ENCODE data around the gene CMTM8.
A peak's percentile ranks its signal among the peaks of the same experiment; 100 is the strongest.
"Not testable (repeated sequence)": the region's sequence is repeated elsewhere in the genome, so short reads cannot be mapped to it uniquely, and the experiment has no call there.

CMTM8 gene, protein sequence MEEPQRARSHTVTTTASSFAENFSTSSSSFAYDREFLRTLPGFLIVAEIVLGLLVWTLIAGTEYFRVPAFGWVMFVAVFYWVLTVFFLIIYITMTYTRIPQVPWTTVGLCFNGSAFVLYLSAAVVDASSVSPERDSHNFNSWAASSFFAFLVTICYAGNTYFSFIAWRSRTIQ

DNA sequence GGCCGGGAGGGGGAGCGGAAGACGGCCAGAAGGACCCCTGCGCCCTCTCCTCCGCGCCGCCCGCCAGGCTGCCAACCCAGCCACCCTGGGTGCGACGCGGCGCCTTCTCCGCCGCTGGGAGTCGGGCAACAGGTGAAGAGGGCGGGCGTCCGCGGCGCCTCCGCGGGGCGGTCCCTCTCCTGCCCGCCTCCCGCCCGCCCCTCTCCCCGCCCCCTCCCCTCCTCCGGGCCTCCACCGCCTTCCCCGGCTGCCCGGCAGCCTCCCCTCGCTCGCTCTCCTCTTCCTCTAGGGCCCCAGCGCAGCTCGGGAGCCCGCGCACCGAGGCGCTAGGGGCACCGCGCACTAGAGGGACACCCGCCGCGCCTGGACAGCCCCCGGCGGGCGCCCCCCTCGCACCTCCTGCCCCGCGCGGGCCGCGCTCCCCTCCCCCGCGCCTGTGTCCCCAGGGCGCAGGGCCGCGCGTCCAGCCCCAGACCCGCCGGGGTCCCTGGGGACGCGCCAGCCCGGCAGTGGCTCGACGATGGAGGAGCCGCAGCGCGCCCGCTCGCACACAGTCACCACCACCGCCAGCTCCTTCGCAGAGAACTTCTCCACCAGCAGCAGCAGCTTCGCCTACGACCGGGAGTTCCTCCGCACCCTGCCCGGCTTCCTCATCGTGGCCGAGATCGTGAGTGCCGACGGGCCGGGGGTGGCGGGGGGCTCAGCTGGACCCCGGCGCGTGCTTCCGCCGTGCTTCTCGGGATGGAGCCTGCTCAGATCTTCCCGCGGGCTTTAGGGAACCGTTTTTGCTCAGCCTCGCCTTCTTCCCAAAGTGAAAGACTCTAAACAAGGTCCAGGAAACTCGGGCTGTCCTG, at the start of gene CMTM8:
TSS of gene CMTM8 (plus strand) at position 228 of the 854 bp plus-strand sequence. CDS start at position 521, 293 bp downstream.
- no peak for DNase-seq (ENCODE audit: low read depth)

DNA sequence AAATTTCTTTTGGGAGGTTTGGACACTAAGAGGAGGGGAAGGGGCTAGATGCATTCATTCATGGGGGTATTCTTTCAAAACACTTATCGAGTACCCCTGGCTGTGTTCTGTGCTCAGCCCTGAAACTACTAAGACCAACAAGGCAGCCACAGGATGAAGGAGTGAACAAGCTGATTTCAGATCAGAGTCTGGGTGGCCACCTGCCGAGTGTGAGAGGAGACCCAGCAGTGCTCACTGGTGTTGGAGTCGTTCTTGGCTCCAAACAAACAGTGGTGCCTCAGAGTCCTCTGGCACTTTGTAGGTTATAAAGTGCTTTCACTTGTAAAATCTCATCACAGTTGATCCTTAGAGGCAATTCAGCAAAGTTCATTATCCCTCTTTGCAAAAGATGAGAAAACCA, 48.8 kb upstream of the CMTM8 start:
- no peak for DNase-seq (ENCODE audit: low read depth)

DNA sequence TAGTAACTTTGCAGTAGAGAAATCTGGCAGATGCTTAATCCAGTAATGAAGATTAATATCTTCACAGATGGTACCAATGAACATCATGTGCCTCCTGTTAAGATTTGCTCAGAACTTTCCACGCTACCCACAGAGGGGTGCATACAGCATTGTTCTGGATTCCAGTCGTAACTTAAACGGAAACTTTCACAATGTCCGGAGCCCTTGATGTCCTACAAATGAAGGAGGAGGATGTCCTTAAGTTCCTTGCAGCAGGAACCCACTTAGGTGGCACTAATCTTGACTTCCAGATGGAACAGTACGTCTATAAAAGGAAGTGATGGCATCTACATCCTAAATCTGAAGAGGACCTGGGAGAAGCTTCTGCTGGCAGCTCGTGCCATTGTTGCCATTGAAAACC, 47.9 kb upstream of the CMTM8 start:
- DNase-seq (ENCODE audit: low read depth) = not testable (repeated sequence)

DNA sequence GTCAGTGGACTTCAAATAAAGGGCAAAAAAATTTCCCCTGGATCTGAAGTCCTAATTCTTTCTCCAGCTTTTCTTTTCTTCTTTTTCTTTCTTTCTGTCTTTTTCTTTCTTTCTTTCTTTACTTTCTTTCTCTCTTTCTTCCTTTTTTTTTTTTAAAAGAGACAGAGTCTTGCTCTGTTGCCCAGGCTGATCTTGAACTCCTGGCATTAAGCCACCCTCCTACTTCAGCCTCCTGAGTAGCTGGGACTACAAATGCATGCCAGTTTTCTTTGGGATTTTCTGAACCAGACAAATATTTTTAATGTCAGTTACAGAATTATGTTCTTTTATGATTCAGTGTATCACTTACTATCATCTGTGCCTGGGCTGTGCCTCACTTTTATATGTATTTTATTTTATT, 45.4 kb upstream of the CMTM8 start:
- no peak for DNase-seq (ENCODE audit: low read depth)

DNA sequence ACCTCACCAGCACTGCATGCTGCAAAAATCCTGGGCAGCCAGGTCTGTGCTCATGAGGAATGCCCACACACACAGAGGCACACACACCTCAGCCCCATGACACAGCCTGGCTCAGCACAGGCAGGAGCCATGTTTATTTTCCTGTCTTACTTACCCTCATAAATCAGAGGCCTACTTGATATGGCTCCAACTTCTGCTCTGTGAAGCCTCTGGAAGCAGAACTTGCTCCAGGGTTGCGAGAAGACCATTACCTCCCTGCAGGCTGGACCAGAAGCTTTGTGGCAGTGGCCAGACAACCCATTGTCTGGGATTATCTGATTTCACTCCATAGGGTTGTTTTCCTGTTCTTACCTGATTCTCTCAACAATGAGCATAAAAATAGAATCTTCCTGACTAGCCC, 43.8 kb upstream of the CMTM8 start:
- DNase-seq (ENCODE audit: low read depth) = no peak

DNA sequence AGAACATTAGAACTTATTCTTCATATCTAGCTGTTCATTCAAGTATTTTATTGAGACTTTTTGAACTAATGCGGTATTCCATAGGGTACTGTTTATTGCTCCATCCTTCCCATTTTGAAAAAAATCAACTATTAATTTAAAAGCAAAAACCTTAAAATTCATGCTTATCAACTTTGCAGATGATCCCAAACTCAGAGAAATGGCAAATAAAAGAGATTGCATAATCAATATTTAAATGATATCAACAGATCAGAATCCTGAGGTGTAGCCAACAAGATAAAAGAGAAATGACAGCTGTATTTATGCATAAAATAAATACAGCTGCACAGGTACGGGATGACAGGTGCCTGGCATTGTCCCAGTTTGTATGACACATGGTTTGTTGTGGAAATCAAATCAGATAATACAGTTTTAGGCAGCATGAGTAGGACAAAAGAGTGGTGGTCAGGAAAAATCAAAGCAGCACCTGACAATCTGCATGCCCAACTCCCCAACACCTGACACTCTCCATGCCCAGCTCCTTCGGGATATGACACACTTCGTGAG, 42.4 kb upstream of the CMTM8 start:
- no peak for DNase-seq (ENCODE audit: low read depth)

DNA sequence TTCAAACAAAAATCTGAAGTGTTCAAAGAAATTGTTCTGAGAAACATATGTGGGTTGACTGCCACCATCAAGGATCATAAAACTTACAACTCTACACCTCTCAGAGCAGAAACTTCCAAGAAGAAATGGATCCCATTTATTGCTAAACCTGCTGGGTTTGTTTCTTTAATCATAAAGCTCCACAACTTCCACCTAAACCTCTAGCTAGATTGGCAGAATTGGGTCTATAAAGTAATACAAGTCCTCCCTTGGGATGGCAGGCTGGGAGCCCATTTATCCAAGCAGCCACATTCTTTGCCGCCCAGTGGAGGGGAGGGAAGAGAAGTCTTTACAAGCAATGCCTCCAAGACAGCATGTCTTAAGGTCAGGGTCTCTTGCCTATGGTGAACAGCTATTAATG, 40.5 kb upstream of the CMTM8 start:
- DNase-seq (ENCODE audit: low read depth) = no peak

DNA sequence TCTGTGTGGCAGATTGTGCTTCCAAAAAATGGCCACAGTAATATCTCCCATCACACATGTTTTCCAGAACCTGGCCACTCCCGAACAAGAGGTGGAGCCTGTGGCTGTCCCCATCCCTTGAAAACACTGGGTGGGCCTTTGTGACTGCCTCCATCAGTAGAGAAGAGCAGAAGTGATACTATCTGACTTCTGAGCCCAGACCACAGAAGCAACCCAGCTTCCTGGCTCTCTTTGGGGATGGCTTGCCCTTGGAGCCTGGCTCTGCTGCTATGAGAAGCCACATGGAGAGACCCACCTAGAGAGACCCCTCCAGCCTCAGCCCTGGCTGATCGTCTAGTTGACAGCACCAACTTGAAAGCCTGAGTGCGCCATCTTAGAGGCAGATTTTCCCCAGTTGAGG, 39.8 kb upstream of the CMTM8 start:
- no peak for DNase-seq (ENCODE audit: low read depth)

DNA sequence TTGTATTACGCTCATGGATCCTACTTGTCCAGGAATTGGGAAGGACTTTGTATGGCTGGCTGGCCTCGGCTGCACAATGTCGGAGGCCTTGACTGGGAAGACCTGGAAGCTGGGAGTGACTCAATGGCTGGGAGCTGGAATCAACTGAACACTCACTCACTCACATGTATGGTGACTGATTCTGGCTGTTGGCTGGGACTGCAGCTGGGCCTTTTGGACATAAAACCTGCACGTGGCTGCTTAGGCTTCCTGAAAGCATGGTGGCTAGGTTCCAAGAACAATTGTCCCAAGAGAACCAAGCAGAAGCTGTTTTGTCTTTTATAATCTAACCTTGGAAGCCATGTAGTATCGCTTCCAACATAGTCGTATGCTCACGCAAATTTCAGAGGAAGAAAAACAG, 38.0 kb upstream of the CMTM8 start:
- no peak for DNase-seq (ENCODE audit: low read depth)

DNA sequence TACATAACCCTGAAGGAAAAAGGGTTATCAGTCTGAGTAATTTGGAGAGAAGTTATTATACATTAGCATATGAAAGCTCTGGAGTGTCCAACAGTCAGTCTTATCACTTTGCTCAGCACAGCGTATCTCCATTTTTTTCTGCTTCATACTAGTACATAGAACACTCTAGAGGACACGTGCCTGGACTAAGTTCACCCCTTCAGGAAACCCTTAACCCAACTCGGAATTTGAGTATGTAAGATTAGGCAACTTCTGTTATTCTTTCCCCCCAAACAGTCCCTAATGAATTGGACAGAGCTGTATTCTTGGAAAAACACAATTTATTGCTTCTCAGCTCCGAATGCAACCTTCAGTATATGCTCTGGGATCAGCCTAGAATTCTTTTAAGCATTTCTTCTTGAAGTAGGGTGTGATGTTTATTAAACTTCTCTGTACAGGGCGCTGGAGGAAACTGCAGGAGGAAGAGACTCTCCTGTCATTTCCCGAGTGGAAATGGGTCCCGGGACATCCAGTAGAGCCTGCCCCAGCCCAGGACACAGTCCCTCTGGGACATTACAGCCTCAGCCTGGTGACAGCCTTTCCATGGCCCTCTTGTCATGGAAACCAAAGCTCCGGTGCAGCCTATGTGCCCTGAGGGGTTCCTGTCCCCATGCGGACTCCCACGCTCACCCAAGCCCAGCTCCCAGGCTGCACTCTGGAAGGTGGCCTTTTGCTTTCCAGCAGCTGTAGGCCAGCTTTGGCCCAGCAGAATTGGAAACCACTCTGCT, 37.3 kb upstream of the CMTM8 start:
- no peak for DNase-seq (ENCODE audit: low read depth)

DNA sequence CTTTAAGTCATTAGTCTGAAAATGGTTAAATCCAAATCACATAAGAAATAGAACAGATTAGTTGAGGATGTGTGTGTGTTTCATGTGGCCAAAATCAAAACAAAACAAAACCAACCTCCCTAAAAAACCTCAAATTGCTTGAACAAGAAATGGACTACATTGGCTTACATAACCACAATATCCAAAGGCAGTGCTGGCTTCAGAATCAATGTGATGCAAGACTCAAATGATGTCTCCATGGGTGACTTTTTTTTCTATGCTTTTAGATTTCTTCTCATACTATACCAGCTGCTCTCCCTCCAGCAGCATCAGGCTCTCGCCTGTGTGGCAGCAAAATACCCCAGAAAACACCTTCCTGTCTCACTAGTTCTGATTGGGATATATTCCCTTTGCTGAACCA, 36.0 kb upstream of the CMTM8 start:
- no peak for DNase-seq (ENCODE audit: low read depth)

DNA sequence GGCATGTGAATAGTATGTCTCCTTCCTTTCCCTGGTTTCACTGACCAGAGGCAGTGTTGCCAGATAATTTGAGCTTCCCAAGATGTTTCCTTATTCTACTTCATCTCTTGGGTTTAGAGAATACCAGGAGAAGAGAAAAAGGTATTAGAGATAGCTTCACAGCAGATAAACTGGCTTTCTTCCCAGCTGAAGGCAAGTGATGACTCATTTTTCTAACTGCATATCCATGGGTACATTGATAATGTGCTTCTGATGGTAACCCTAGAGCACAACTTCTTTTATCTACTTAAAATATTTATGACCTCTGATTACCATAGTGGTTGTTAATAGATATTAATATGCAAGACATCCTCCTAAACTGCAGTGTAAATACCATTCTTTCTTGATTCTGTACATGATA, 34.6 kb upstream of the CMTM8 start:
- DNase-seq (ENCODE audit: low read depth) = no peak

DNA sequence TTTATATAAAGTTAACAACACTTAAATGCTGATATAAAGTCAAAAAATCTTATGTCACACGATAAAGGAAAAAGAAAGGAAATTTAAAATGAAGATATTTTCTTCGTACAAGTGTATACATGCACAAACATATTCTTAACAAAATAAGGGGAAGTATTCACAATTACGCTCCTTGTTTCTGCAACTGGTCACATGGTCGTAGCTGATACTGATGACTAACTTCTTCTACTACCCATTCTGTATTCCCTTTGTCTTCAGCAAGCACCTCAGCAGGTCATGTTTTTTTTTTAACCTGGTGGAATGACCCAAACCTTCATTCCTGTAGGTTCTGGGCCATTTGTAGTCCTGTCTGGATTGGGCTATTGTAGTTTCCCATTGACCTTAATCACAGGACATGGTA, 30.0 kb upstream of the CMTM8 start:
- DNase-seq (ENCODE audit: low read depth) = no peak

DNA sequence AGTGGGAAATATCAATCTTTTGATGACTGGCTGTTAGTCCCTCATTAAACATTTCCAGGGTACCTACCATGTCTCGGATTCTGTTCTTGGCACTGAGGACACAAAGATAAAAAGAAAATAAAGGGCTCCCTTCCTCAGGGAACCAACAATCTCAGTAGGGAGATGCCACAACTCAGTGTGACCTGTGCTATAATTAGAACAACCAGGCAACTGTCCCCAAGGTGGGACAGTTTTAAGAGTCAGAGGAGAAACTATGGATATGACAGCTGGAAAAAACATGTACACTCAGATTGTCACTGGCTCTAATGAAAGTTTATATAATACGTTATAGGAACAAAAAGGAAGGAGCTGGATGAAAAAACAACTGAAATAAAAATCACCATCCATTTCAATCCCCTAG, 23.3 kb upstream of the CMTM8 start:
- DNase-seq (ENCODE audit: low read depth) = no peak

DNA sequence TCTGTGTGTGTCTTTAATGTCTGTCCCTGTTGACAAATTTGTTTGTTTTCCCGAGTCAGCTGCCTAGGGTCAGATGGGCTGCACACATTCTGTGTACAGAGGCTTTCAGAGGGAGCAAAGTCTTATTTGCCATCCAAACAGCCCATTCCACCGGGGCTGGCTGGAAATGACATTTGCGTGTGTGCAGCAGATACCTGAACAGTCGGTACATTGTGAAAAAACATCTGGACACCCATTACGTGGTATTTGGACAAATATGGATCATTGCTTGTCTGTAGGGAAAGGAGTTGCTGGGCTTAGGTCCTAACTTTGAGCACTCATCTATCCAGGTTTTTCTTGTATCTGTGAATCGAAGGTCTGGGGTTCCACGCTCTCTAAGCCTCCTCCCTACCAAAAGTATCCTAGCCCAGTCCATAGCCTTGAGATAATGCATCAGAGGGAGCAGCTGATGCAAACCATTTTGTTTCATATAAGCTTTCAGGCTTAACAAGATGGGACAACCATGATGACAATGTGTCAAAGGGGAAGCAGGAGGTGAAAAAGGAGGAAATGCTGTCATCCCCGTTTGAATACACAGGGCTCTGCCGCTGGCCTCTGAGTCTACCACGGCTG, 22.2 kb upstream of the CMTM8 start:
- DNase-seq (ENCODE audit: low read depth) = no peak

DNA sequence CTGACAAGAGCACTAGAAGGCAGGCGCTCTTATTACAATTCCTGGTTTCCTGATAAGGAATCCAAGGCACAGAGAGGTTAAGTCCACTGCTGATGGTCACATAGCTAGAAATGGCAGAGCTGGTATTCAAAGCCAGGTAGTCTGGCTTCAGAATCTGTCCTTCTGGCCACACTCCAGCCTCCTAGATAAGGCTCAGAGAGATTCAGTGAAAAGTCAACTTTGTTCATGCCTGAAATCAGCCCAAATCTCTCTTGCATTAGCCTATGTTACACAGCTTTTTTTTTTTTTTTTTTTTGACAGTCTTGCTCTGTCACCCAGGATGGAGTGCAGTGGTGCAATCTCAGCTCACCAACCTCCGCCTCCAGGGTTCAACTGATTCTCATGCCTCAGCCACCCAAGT, 21.1 kb upstream of the CMTM8 start:
- DNase-seq (ENCODE audit: low read depth) = no peak

DNA sequence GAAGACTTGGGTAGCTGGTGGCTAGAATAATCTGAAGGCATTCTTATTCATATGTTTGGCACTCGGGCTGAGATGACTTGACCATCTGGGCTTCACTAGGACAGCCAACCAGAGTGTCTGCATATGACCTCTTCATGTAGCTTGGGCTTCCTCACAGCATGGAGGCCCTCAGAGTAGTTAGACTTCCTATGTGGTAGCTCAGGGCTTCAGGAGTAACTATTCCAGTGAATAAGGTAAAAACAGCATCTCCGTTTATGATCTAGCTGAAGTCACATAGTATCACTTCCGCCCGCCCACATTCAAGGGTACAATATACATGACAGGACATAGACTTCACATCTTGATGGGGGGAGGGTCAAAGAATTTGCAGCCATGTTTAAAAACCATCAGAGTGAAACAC, 18.9 kb upstream of the CMTM8 start:
- DNase-seq (ENCODE audit: low read depth) = no peak

DNA sequence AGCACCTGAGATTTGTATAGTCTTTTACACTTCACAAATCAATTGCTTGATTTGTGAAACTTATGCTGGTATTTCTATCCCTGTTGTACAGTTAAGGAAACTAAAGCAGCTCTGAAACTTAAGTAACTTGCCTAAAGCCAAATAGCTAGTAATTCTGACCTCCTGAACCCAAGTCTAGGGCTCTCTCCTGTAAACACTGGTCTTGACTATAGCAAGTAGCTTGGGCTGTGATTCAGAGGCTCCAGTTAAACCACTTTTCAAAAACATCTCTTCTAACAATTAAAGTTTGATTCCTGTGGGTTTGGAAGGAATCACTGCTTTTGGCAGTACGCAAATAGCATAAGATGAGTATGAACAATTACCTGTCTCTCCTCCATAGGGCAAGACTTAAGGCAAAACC, 18.5 kb upstream of the CMTM8 start:
- no peak for DNase-seq (ENCODE audit: low read depth)

DNA sequence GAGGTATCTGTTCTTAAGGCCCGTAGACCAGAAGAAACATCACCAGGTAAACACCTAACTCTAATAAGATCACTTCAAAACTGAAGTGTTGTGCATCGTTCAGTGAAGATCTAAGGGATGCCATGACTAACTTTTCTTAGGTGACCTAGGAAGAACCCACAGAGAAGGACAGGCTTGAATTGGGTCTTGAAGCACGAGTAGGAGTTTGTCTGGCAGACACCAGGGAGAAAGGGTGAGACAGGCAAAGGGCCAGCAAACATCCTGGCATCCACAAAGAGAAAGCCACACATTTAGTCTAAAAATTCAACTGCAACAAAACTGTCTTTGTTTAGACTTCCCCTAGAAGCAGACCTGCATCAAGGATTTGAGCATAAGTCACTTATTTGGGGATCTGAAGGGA, 15.5 kb upstream of the CMTM8 start:
- no peak for DNase-seq (ENCODE audit: low read depth)

DNA sequence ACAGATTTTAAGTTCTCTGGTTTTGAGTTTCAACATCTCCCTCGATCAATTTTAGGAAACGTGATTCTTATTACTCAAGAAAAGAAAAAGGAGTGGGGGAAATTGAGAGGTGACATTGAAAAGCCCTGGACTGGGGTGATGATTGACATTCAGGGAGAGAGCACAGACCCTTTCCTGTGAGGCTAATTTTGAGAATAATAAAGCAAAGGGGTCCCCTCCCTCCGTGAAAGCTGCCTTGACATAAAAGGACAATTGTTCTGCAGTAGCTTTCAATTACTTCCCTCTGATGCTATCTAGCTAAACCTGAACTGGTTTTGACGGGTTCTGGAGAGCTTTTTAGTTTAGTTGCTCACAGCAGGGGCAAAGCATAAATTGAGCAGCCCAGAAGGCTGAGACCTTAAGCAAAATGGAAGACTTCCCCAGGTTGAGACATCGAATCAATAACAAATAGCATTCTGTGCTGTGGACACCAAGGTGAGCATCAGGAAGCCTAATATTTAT, 14.4 kb upstream of the CMTM8 start:
- no peak for DNase-seq (ENCODE audit: low read depth)

DNA sequence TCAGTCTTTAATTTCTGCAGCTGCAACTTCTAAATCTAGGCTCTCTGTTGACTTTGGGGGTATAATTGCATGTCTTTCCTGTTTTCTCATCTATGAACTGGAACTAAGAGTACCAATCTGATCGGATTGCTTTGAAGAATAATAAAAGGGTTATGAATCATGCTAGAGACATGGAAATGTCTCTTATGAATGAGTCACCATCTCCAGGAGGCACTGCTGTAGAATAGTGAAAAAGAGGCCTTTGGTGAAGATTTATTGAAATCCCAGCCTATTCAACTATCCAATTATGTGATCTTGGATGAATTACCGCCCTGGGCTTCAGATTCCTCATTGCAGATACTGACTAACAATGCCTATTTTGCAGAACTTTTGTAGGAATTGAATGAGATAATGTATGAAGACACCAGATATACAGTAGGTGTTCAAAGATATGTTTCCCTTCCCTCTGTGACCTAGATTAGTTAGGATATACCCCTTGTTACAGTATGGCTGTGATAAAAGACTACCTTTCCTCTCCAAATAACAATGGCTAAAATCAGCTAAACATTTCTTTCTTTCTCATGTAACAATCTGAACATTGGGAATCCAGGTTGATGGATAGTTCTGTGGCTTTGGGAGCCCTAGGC, 11.5 kb upstream of the CMTM8 start:
- peak; percentile 58 for DNase-seq (ENCODE audit: low read depth)

DNA sequence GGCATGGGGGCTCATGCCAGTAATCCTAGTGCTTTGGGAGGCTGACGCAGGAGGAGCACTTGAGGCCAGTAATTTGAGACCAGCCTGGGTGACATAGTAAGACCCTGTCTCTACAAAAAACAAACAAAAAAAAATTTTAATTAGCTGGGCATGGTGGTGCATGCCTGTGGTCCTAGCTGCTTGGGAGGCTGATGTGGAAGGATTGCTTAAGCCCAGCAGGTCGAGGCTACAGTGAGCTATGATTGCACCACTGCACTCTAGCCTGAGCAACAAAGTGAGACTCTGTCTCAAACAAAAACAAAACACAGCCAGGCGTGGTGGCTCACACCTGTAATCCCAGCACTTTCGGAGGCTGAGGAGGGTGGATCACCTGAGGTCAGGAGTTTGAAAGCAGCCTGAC, 9.7 kb upstream of the CMTM8 start:
- DNase-seq (ENCODE audit: low read depth) = not testable (repeated sequence)
